Esophagus muscularis mucosa (tissue), 2 donors: Measurements from ENCODE around the gene SNTB2.

Experiments
- EP300 ChIP-seq: sonication (generic); formaldehyde crosslinking; IDR thresholded peaks from one replicate; pipeline ENCODE4 v1.6.1; 2017; ENCODE audit warnings: antibody characterized with exemption
- POLR2A ChIP-seq: fragments of 450-650 bp; IDR thresholded peaks from one replicate; pipeline ENCODE4 v1.6.1; 2017; ENCODE audit warnings: antibody characterized with exemption, moderate library complexity, mild to moderate bottlenecking, low read depth

DNA sequence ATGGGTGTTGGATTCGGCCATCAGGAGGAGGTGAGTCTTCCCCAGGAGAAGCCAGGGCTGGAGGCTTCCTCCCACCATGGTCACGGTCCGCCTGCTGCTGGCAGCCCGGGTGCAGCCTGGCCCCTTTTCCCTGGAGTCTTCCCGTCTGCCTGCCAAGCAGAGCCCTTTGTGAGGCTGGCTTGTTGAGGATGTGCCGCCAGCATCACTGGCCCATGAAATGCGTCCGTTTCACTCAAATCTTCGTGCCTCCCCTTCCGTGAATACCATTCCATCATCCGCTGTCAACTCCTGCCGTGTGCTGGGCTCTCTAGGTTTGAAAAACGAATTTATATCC lies 133.7 kb downstream of the SNTB2 start:
- TF ChIP-seq POLR2A (no peak), EP300 (no peak)
